ENCODE results near the gene LRP1B. TPM values are rescaled to one million over a fixed set of nuclear protein-coding genes. Genes with fewer than 3 reads are reported as not detected.

LRP1B gene
- total and polyA plus RNA-seq, 2 donors (not counting 1 experiment from before 2014, with no cell fraction given) = not detected

GRCh38 chr2:141075753-141076152, 1055.1 kb downstream of the LRP1B start:
- no peak overlapping the region for H3K4me3 Mint-ChIP-seq
- intact Hi-C loops (cut with micrococcal nuclease) = no loop called here
- CTCF ChIA-PET = no interaction called here

GRCh38 chr2:141068053-141068682, 1062.6 kb downstream of the LRP1B start:
- ChIA-PET CTCF (no interaction called here), POLR2A (no interaction called here)
- TF ChIP-seq EZH2 (IDR thresholded peaks at IDR 0.05; ENCODE audit: borderline replicate concordance, insufficient read depth, low read depth, low read length, poor library complexity, severe bottlenecking) (no peak), CTCF (IDR thresholded peaks at IDR 0.05) (no peak)
- Histone ChIP-seq H3K36me3 (replicated peaks in 1 of 2; ENCODE audit: control extremely low read depth in 1 of 2, control insufficient read depth in 1 of 2, extremely low read depth in 1 of 2, insufficient read depth in 2 of 2, low read length in 1 of 2) (no peaks in the 10 kb centered on the region), H3K27me3 (replicated peaks in 1 of 4; ENCODE audit: control extremely low read depth in 1 of 4, control insufficient read depth in 3 of 4, insufficient read depth in 4 of 4, low read length in 3 of 4) (no peaks in the 10 kb centered on the region), H3K4me2 (replicated peaks; ENCODE audit: low read depth, low read length, poor library complexity, severe bottlenecking) (no peak overlapping the region), H3K79me2 (ENCODE audit: control insufficient read depth, insufficient read depth, low read length) (no peaks in the 10 kb centered on the region), H3K4me1 (ENCODE audit: control insufficient read depth in 2 of 2, insufficient read depth in 2 of 2, low read length in 2 of 2) (no peaks in the 10 kb centered on the region), H3K9ac (ENCODE audit: low read length) (no peak overlapping the region), H3K9me3 (ENCODE audit: control extremely low read depth in 1 of 3, control insufficient read depth in 2 of 3, insufficient read depth in 1 of 3, low read length in 2 of 3) (no peaks in the 10 kb centered on the region), H3K4me3 (ENCODE audit: control extremely low read depth in 1 of 5, extremely low read depth in 1 of 5, insufficient read depth in 1 of 5, low read depth in 2 of 5, low read length in 4 of 5) (no peak overlapping the region), H2AFZ (ENCODE audit: insufficient read depth, low read depth, low read length, poor library complexity, severe bottlenecking) (no peak overlapping the region), H4K20me1 (ENCODE audit: control insufficient read depth, insufficient read depth, low read length, poor library complexity, severe bottlenecking) (no peaks in the 10 kb centered on the region), H3K27ac (ENCODE audit: low read length in 2 of 2) (no peak overlapping the region)
- 100% methylated on average over 4 of the region's 9 CpGs for WGBS (ENCODE audit: insufficient coverage)
- DNase-seq (no peak), ATAC-seq (ENCODE audit: low read depth) (no peak)
- H3K9me3 Mint-ChIP-seq (ENCODE audit: insufficient read depth) = no peaks in the 10 kb centered on the region
- no peak overlapping the region for H3K27ac Mint-ChIP-seq
- H3K4me3 Mint-ChIP-seq = no peak overlapping the region
- intact Hi-C loops (cut with micrococcal nuclease) = no loop called here
- H3K27me3 Mint-ChIP-seq = no peaks in the 10 kb centered on the region
- no peaks in the 10 kb centered on the region for H3K4me1 Mint-ChIP-seq

More at GRCh38 chr2:141075753-141076152, 1055.1 kb downstream of the LRP1B start:
- no peak overlapping the region for H3K4me2 ChIP-seq (replicated peaks; ENCODE audit: low read depth, low read length, poor library complexity, severe bottlenecking)
- H3K36me3 ChIP-seq (replicated peaks in 1 of 2; ENCODE audit: control extremely low read depth in 1 of 2, control insufficient read depth in 1 of 2, extremely low read depth in 1 of 2, insufficient read depth in 2 of 2, low read length in 1 of 2) = no peaks in the 10 kb centered on the region
- no peaks in the 10 kb centered on the region for H4K20me1 ChIP-seq (ENCODE audit: control insufficient read depth, insufficient read depth, low read length, poor library complexity, severe bottlenecking)
- H3K9ac ChIP-seq (ENCODE audit: low read length) = no peak overlapping the region
- H3K27me3 ChIP-seq (replicated peaks in 1 of 4; ENCODE audit: control extremely low read depth in 1 of 4, control insufficient read depth in 3 of 4, insufficient read depth in 4 of 4, low read length in 3 of 4) = no peaks in the 10 kb centered on the region
- H3K79me2 ChIP-seq (ENCODE audit: control insufficient read depth, insufficient read depth, low read length) = no peaks in the 10 kb centered on the region
- POLR2A ChIA-PET = no interaction called here
- no peaks in the 10 kb centered on the region for H3K9me3 ChIP-seq (ENCODE audit: control extremely low read depth in 1 of 3, control insufficient read depth in 2 of 3, insufficient read depth in 1 of 3, low read length in 2 of 3)
- H3K9me3 Mint-ChIP-seq (ENCODE audit: insufficient read depth) = no peaks in the 10 kb centered on the region
- H2AFZ ChIP-seq (ENCODE audit: insufficient read depth, low read depth, low read length, poor library complexity, severe bottlenecking) = no peak overlapping the region
- TF ChIP-seq CTCF (IDR thresholded peaks at IDR 0.05) (no peak), EZH2 (IDR thresholded peaks at IDR 0.05; ENCODE audit: borderline replicate concordance, insufficient read depth, low read depth, low read length, poor library complexity, severe bottlenecking) (no peak)
- H3K4me3 ChIP-seq (ENCODE audit: control extremely low read depth in 1 of 5, extremely low read depth in 1 of 5, insufficient read depth in 1 of 5, low read depth in 2 of 5, low read length in 4 of 5) = no peak overlapping the region
- no peak overlapping the region for H3K27ac Mint-ChIP-seq
- H3K27me3 Mint-ChIP-seq = no peaks in the 10 kb centered on the region
- no peaks in the 10 kb centered on the region for H3K4me1 Mint-ChIP-seq
- no peaks in the 10 kb centered on the region for H3K4me1 ChIP-seq (ENCODE audit: control insufficient read depth in 2 of 2, insufficient read depth in 2 of 2, low read length in 2 of 2)
- H3K27ac ChIP-seq (ENCODE audit: low read length in 2 of 2) = no peak overlapping the region
- ATAC-seq (ENCODE audit: low read depth) (no peak), DNase-seq (no peak)
